Skeletal muscle tissue (tissue), 4 donors: ENCODE measurements around the gene INPP5A. TPM values are rescaled to one million over a fixed set of nuclear protein-coding genes. Genes with fewer than 3 reads are reported as not detected.

ENCODE experiments used
- H3K27ac ChIP-seq: one replicate; pipeline ENCODE4 v1.7.0; 2013; ENCODE audit warnings: mild to moderate bottlenecking, low read depth, low read length, inconsistent platforms
- H3K27me3 ChIP-seq, 3 donors: one replicate each; pipeline ENCODE4 v1.7.0; 2013; ENCODE audit warnings: low read length in 3 of 3; ENCODE audit not compliant: control insufficient read depth in 3 of 3, insufficient read depth in 3 of 3
- H3K36me3 ChIP-seq, 3 donors: one replicate each; pipeline ENCODE4 v1.7.0; 2013; ENCODE audit warnings: low read length in 3 of 3; ENCODE audit not compliant: control insufficient read depth in 3 of 3, insufficient read depth in 3 of 3
- H3K4me1 ChIP-seq, 3 donors: one replicate each; pipeline ENCODE4 v1.7.0; 2013; ENCODE audit warnings: low read length in 3 of 3, mild to moderate bottlenecking in 3 of 3; ENCODE audit not compliant: control insufficient read depth in 3 of 3, insufficient read depth in 3 of 3
- H3K4me3 ChIP-seq, 3 donors: one replicate each; pipeline ENCODE4 v1.7.0; 2013; ENCODE audit warnings: low read length in 3 of 3
- H3K9ac ChIP-seq, 3 donors: one replicate each; pipeline ENCODE4 v1.7.0; 2013; ENCODE audit warnings: low read length in 3 of 3, mild to moderate bottlenecking in 3 of 3, moderate library complexity in 2 of 3, low read depth in 1 of 3
- H3K9me3 ChIP-seq, 3 donors: one replicate each; pipeline ENCODE4 v1.7.0; 2013; ENCODE audit warnings: low read length in 3 of 3; ENCODE audit not compliant: control insufficient read depth in 3 of 3
- total RNA-seq: library from RNA; depleted of rRNA; stranded (reverse); fragments of >200 nt; gene quantifications from one replicate; pipeline ENCODE4 v1.2.3, GENCODE V29; 2014
- donor health status: Osteomylitis.

INPP5A gene
- total RNA-seq, 1 donor from 2014 or later = 50.6 TPM

DNA sequence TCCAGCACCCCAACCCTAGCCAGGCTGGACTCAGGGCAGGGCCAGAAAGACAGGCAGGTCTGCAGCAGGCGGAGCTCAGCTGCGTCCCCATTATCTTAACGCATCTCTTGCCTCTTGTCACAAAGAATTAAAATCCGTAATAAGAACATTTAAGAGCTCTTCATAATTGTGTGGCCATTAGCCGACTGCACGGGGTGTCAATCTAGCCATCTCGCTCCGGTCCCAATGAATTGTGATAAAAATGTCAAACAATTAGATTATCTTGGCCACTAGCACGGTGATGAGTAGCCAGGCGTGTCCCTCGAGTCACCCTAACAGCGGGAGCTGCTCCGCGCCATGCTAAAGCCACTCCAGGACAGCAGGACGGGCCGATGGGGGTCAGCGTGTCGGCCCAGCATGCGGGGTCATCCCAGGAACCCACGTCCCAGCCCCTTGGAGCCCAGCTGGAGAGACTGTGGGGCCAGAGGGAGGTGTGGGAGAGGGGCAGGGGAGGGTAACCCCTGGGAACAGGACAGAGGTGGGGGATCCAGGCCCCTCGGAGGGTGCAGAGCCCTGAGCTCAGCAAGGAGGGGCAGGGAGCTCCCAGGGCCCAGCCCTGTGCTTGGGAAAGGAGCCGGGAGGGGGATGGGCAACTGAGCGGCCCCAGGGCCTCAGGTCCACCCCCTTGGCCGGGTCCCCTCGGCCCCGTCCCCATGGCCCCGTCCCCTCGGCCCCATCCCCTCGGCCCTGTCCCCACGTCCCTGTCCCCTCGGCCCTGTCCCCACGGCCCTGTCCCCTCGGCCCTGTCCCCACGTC, 266.0 kb downstream of the INPP5A start:
- H3K36me3 ChIP-seq = no peaks in the 10 kb centered on the region

GRCh38 chr10:132804287-132804686, 266.7 kb downstream of the INPP5A start:
- Histone ChIP-seq H3K9me3 (peaks cover 0 to 4% (median 0%) of the 10 kb centered on the region in 3 donors), H3K36me3 (no peaks in the 10 kb centered on the region), H3K4me1 (no peaks in the 10 kb centered on the region), H3K27ac (no peak overlapping the region), H3K4me3 (no peak overlapping the region), H3K27me3 (peaks cover 0 to 21% (median 6%) of the 10 kb centered on the region in 3 donors), H3K9ac (no peak overlapping the region)

More for the DNA sequence above, 266.0 kb downstream of the INPP5A start:
- H3K9ac ChIP-seq = no peak overlapping the region
- peaks cover 0 to 4% (median 0%) of the 10 kb centered on the region in 3 donors for H3K9me3 ChIP-seq
- H3K4me1 ChIP-seq = no peaks in the 10 kb centered on the region
- H3K4me3 ChIP-seq = no peak overlapping the region
- H3K27ac ChIP-seq = no peak overlapping the region
- peaks cover 0 to 20% (median 6%) of the 10 kb centered on the region in 3 donors for H3K27me3 ChIP-seq

DNA sequence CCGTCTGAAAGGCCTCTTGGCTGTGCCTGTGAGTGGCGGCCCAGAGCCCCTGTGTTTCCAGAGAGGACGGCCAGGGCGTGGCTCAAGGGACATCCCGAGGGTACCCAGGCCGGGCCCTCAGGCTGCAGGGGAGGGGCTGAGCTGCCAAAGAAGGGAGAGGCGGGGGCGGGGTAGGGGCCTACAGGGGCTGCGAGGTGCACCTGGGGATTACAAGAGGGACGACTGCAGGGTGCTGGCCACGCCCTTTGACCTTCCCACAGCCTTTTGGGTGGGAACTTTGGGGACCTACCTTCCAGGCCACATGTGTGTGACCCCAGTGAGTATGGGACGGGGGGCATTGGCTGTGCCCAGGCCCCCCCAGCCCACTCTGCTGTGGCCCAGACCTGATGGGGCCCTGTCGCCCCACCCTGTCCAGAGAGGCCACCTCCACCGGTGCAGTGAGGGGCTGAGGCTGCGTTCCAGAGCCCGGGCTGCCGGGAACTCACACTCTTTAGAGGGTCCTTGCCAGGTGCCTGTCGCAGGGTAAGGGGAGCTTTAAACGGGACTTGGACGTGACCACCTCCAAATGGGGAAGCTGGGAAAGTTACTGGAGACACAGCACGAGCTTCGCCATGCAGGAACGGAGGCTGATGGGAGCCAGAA, 267.3 kb downstream of the INPP5A start:
- Histone ChIP-seq H3K27me3 (peaks cover 0 to 21% (median 6%) of the 10 kb centered on the region in 3 donors), H3K9me3 (peaks cover 0 to 4% (median 0%) of the 10 kb centered on the region in 3 donors), H3K4me1 (no peaks in the 10 kb centered on the region), H3K27ac (no peak overlapping the region), H3K36me3 (no peaks in the 10 kb centered on the region), H3K9ac (no peak overlapping the region), H3K4me3 (no peak overlapping the region)

- Histone ChIP-seq H3K4me1 (no peaks in the 10 kb centered on the region), H3K9me3 (peaks cover 0 to 4% (median 0%) of the 10 kb centered on the region in 3 donors), H3K27me3 (peaks cover 0 to 23% (median 7%) of the 10 kb centered on the region in 3 donors), H3K27ac (no peak overlapping the region), H3K36me3 (no peaks in the 10 kb centered on the region), H3K4me3 (no peak overlapping the region), H3K9ac (no peak overlapping the region)
Observed at GRCh38 chr10:132805599-132805998, 268.0 kb downstream of the INPP5A start.

DNA sequence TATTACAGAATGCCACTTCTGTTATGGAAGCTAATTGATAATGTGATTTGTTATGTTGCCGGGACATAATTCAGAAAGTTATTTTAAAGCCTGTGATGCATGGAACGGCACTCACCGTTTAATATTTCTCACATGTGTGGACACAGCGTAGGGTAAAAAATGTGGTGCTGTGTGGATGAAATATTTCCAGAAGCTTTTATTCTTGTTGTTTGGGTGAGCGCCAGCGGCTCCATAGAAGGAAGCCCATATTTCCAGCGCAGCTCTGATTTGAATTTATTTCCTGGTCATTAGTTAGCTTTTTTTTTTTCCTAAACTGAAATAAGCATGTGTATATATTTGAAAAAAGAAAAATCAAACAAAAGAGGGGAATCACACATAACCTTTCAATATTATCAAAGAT, 268.5 kb downstream of the INPP5A start:
- H3K4me1 ChIP-seq = no peaks in the 10 kb centered on the region
- no peak overlapping the region for H3K4me3 ChIP-seq
- H3K36me3 ChIP-seq = no peaks in the 10 kb centered on the region
- no peak overlapping the region for H3K27ac ChIP-seq
- H3K9ac ChIP-seq = no peak overlapping the region
- H3K27me3 ChIP-seq = peaks cover 0 to 27% (median 8%) of the 10 kb centered on the region in 3 donors
- peaks cover 0 to 4% (median 0%) of the 10 kb centered on the region in 3 donors for H3K9me3 ChIP-seq

DNA sequence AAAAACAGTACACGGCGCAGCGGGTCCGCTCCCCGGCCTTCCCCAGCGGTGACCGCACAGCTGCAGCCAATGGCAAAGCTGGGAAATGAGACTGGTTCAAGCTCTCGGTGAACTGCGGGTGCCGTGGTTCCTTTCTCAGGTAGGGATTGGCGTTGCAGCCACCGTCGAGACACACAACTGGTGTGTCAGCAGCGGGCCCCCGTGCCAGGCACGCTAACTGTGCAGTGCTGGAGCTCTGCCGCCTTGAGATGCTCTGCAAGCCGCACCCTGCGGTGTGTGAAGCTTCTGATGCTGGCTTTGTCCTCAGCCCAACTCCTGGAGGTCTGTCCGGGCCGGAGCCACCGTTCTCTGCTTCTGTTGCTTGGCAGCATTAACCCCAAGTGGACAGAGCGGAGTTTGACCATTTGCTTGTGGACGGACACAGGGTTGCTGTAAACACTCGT, 269.0 kb downstream of the INPP5A start:
- H3K36me3 ChIP-seq = no peaks in the 10 kb centered on the region
- H3K9ac ChIP-seq = no peak overlapping the region
- H3K9me3 ChIP-seq = peaks cover 0 to 4% (median 0%) of the 10 kb centered on the region in 3 donors
- H3K27ac ChIP-seq = no peak overlapping the region
- H3K4me1 ChIP-seq = no peaks in the 10 kb centered on the region
- H3K27me3 ChIP-seq = peaks cover 0 to 26% (median 8%) of the 10 kb centered on the region in 3 donors
- no peak overlapping the region for H3K4me3 ChIP-seq

GRCh38 chr10:132807621-132808049, 270.0 kb downstream of the INPP5A start:
- H3K9ac ChIP-seq = no peak overlapping the region
- no peaks in the 10 kb centered on the region for H3K36me3 ChIP-seq
- H3K27ac ChIP-seq = no peak overlapping the region
- peaks cover 0 to 29% (median 2%) of the 10 kb centered on the region in 3 donors for H3K27me3 ChIP-seq
- no peaks in the 10 kb centered on the region for H3K9me3 ChIP-seq
- no peaks in the 10 kb centered on the region for H3K4me1 ChIP-seq
- no peak overlapping the region for H3K4me3 ChIP-seq

DNA sequence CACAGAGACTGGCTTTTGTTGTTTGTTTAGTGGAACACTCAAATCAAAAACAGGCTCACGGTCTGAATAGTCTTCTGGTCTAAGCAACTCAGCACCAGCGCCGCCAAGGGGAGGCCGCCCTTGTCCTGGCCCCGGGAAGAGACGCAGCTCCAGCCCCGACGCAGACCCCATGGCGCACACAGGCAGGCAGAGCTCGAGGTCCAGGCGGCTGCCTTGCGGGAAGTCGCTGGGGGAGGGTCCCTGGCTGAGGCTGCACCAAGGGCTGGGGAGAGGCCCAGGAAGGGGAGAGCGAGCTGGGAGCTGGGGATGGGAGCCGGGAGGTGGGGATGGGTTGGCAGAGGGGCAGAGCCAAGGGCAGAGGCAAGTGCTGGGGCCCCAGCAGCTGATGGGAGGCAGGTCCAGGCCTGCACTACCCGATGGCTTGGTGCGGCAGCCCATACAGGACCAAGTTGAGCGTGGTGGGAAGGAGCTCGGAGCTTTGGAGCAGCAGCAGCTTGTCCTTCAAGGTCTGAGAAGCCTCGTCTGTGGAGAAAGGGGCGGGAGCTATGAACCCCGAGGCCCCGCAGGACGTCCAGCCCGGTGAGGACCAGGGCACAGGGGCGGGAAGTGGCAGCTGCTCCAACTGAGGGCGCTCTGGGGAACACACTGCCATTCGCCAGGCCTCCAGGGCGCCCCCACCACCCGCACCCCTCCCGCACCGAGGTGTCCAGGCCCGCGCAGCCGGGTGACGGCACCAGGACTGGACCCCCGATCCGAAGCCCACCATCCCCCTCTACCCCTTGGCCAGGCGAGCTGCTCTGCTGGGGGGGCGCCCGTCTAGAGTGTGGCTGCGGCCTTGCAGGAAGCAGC, 271.0 kb downstream of the INPP5A start:
- no peaks in the 10 kb centered on the region for H3K36me3 ChIP-seq
- H3K4me1 ChIP-seq = no peaks in the 10 kb centered on the region
- H3K27ac ChIP-seq = no peak overlapping the region
- no peak overlapping the region for H3K4me3 ChIP-seq
- no peaks in the 10 kb centered on the region for H3K9me3 ChIP-seq
- no peak overlapping the region for H3K9ac ChIP-seq
- peaks cover 0 to 25% (median 2%) of the 10 kb centered on the region in 3 donors for H3K27me3 ChIP-seq

- H3K27ac ChIP-seq = no peak overlapping the region
- H3K36me3 ChIP-seq = no peaks in the 10 kb centered on the region
- H3K27me3 ChIP-seq = peaks cover 0 to 30% (median 2%) of the 10 kb centered on the region in 3 donors
- no peaks in the 10 kb centered on the region for H3K4me1 ChIP-seq
- H3K9ac ChIP-seq = no peak overlapping the region
- H3K4me3 ChIP-seq = no peak overlapping the region
- H3K9me3 ChIP-seq = no peaks in the 10 kb centered on the region
Observed at GRCh38 chr10:132809232-132810140, 271.9 kb downstream of the INPP5A start.
